Endothelial cell (in vitro differentiated cells): Measurements from ENCODE around the gene ST14. TPM values are rescaled to one million over a fixed set of nuclear protein-coding genes. Genes with fewer than 3 reads are reported as not detected.

Experiments
- DNase-seq: peaks from one replicate; pipeline ENCODE4 v3.0.0; 2021; ENCODE audit warnings: low spot score
- H3K27ac Mint-ChIP-seq: one replicate; pipeline ENCODE4 v1.8.0; 2021; ENCODE audit warnings: mixed read lengths, inconsistent platforms; ENCODE audit not compliant: unreplicated experiment
- H3K27me3 Mint-ChIP-seq: one replicate; pipeline ENCODE4 v1.8.0; 2021; ENCODE audit warnings: mild to moderate bottlenecking, moderate library complexity, mixed read lengths, inconsistent platforms; ENCODE audit not compliant: unreplicated experiment
- H3K36me3 Mint-ChIP-seq: one replicate; pipeline ENCODE4 v1.8.0; 2021; ENCODE audit warnings: mild to moderate bottlenecking, low read depth, mixed read lengths, inconsistent platforms; ENCODE audit not compliant: unreplicated experiment
- H3K4me1 Mint-ChIP-seq: one replicate; pipeline ENCODE4 v1.8.0; 2021; ENCODE audit warnings: mild to moderate bottlenecking, mixed read lengths, inconsistent platforms; ENCODE audit not compliant: unreplicated experiment
- H3K4me3 Mint-ChIP-seq: one replicate; pipeline ENCODE4 v1.8.0; 2021; ENCODE audit warnings: mild to moderate bottlenecking, mixed read lengths, inconsistent platforms; ENCODE audit not compliant: unreplicated experiment
- H3K9me3 Mint-ChIP-seq: one replicate; pipeline ENCODE4 v1.8.0; 2021; ENCODE audit warnings: mixed read lengths, inconsistent platforms; ENCODE audit not compliant: unreplicated experiment
- total RNA-seq: library from RNA; stranded (reverse); fragmentation: NEBNext Ultra II Directional; extraction: Animal tissue kit (Norgen Biotek cat#: 25700); gene quantifications from one replicate; pipeline ENCODE4 v1.2.1, GENCODE V29; 2021; ENCODE audit not compliant: unreplicated experiment
- TF ChIP-seq, protein P1 (sequence below): fragments of 200-600 bp; sonication (generic); IDR thresholded peaks from one replicate; pipeline ENCODE4 v1.5.0; 2021; ENCODE audit warnings: antibody characterized with exemption; ENCODE audit not compliant: unreplicated experiment

Gene ST14
- total RNA-seq, 1 donor from 2014 or later, result 8.7 TPM

DNA sequence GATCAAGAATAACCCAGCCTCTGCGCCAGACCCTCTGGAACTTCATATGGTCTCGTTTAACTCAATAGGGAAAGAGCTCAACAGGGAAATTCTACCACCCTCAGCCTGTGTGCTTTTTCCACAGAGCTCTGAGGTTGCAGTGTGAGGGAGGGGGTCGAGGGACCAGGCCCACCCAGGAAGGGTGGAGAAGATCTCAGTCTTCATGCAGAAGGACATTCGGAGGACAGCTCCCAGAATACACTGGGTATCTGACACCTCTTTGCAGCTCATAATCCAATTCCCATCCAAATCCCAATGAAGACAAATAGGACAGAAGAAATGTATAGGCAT lies 56.6 kb downstream of the ST14 start:
- H3K4me1 Mint-ChIP-seq, result no peaks in the 10 kb centered on the region
- H3K27ac Mint-ChIP-seq, result no peak overlapping the region
- TF ChIP-seq, protein P1, sequence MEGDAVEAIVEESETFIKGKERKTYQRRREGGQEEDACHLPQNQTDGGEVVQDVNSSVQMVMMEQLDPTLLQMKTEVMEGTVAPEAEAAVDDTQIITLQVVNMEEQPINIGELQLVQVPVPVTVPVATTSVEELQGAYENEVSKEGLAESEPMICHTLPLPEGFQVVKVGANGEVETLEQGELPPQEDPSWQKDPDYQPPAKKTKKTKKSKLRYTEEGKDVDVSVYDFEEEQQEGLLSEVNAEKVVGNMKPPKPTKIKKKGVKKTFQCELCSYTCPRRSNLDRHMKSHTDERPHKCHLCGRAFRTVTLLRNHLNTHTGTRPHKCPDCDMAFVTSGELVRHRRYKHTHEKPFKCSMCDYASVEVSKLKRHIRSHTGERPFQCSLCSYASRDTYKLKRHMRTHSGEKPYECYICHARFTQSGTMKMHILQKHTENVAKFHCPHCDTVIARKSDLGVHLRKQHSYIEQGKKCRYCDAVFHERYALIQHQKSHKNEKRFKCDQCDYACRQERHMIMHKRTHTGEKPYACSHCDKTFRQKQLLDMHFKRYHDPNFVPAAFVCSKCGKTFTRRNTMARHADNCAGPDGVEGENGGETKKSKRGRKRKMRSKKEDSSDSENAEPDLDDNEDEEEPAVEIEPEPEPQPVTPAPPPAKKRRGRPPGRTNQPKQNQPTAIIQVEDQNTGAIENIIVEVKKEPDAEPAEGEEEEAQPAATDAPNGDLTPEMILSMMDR, result no peak
- H3K9me3 Mint-ChIP-seq, result no peaks in the 10 kb centered on the region
- H3K27me3 Mint-ChIP-seq, result peaks cover 3% of the 10 kb centered on the region
- no peak for DNase-seq
- no peaks in the 10 kb centered on the region for H3K36me3 Mint-ChIP-seq
- no peak overlapping the region for H3K4me3 Mint-ChIP-seq

DNA sequence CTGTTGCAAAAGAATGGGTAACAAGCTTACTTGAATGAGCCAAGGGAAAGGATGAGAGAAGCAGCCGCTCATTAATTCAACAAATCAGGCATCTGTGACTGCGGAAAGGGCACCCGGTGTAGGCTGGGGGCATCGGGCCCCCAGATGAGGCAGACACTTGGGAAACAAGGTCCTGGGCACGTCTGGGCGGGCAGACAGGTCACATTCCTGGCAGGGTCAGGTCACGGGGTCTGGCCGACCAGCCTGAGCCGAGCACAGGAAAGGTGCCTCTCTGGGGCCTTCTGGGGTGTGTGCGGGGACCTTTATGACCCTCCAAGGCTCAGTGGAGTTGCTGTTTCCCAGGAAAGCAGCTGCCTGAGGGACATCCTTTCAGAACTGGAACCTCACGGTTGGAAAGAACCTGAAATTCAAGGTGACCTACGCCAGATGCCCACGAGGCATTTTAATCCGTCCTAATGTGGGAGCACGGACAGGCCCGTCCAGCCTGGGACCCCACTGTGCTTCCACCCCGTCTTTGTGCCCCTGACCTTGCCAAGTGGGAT lies 57.1 kb downstream of the ST14 start:
- no peaks in the 10 kb centered on the region for H3K4me1 Mint-ChIP-seq
- no peaks in the 10 kb centered on the region for H3K9me3 Mint-ChIP-seq
- no peak for DNase-seq
- H3K4me3 Mint-ChIP-seq, result no peak overlapping the region
- H3K36me3 Mint-ChIP-seq, result no peaks in the 10 kb centered on the region
- H3K27me3 Mint-ChIP-seq, result peaks cover 3% of the 10 kb centered on the region
- no peak overlapping the region for H3K27ac Mint-ChIP-seq
- TF ChIP-seq, protein P1, result no peak

DNA sequence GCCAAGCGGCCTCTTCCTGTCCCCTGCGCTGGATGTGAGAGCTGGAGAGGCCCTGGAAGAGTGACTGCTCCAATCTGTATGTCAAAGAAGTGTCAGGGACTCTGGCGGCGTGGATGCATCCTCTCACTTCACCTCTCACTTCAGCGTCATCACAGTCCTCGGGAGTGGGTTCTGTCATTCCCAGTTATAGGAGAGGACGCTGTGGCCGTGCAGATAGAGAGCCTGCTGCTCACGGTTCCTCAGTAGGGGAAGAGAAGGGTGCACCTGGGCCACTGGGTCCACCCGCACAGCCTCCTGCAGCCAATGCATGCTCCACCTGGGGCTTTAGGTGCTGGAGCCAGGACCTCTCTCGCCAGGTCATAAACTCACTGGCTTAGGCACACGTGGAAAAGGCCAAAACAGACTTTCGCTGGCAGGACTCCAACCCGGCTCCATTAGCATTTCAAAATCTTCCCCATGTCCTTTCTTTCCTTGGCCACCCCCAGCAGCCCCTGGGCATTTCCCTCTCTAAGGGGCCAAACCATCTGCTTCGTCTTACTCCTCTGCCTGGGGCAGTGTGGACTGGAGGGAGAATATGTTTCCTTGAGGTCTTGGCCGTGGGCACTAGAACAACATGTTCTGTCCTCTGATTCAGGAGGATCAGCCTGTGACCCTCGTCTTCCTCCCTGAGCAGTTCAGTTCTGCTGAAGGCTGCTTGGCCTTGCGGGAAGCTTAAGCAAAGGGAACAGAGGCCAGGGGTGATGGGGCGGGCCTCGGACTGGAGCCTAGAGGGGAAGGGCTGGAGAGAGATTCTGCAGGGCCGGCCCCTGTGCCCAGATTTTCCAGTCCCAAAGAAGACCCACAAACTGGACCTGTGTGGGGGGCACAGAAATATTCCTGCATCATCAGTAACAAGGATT lies 57.8 kb downstream of the ST14 start:
- no peak for DNase-seq
- no peaks in the 10 kb centered on the region for H3K4me1 Mint-ChIP-seq
- no peak overlapping the region for H3K4me3 Mint-ChIP-seq
- no peaks in the 10 kb centered on the region for H3K9me3 Mint-ChIP-seq
- H3K27ac Mint-ChIP-seq, result no peak overlapping the region
- H3K27me3 Mint-ChIP-seq, result peaks cover 5% of the 10 kb centered on the region
- TF ChIP-seq, protein P1, result no peak
- no peaks in the 10 kb centered on the region for H3K36me3 Mint-ChIP-seq

DNA sequence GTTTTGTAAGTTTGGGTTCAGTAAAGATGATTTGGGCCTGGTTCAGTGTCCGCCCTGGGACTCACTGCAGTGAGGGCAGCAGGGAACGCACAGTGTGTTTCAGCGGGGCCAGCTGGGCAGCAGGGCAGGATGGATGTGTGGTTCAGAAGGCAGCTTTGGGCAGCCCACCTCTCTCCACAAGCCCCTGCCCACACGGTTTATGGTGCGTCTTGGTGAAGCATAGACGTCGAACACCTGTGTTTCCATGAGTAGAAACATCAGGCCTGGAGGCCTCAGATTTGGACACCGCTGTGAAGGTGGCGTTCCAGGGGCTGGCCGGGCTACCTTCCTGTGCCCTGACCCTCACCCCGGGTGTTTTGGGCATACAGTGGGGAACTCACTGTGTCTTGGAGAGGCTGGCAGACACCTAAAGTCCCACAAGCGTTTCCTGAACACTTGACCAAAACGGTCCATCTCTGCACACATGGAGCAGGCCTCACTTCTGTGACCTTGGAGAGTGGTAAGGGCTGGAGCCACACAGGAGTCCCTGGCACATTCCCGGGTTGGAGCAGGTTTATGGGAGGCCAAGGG lies 59.0 kb downstream of the ST14 start:
- no peaks in the 10 kb centered on the region for H3K36me3 Mint-ChIP-seq
- H3K27me3 Mint-ChIP-seq, result peaks cover 5% of the 10 kb centered on the region
- TF ChIP-seq, protein P1, result no peak
- no peak overlapping the region for H3K4me3 Mint-ChIP-seq
- no peaks in the 10 kb centered on the region for H3K9me3 Mint-ChIP-seq
- no peak overlapping the region for H3K27ac Mint-ChIP-seq
- H3K4me1 Mint-ChIP-seq, result no peaks in the 10 kb centered on the region
- DNase-seq, result no peak

DNA sequence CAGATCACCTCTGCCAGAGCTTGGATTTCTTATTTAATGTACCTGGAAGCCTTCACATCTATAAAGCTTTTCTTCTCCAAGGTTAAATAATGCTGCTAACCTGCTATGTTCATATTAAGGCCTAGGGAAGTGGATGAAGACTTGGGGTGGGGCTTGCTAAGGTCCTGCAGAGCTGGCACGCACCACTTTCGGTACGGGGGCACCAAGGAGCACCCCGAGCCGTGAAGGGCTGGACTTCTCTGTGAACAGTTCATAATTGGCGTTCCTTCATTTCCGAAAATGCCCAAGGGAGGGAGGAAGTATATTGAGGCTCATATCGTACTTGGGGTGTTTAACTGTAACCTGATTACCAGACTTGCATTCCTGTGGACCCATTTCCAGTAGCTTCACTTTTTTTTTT lies 59.6 kb downstream of the ST14 start:
- Mint-ChIP-seq H3K27me3 (peaks cover 2% of the 10 kb centered on the region), H3K27ac (no peak overlapping the region), H3K4me1 (peaks cover 3% of the 10 kb centered on the region), H3K9me3 (no peaks in the 10 kb centered on the region), H3K36me3 (peaks cover 3% of the 10 kb centered on the region), H3K4me3 (no peak overlapping the region)
- TF ChIP-seq, protein P1, result no peak
- no peak for DNase-seq
